ENCODE results near the gene ZNF45.

The ZNF45 gene

GRCh38 chr19:43905897-43906296 lies 29.2 kb downstream of the ZNF45 start:
- H3K4me3 ChIP-seq (replicated peaks; ENCODE audit: insufficient read depth, low read length), result no peak overlapping the region
- TF ChIP-seq CTCF (IDR thresholded peaks at IDR 0.05; ENCODE audit: insufficient read depth, low read length) (no peak), POLR2AphosphoS5 (IDR thresholded peaks at IDR 0.05; ENCODE audit: low read depth) (no peak), SPI1 (IDR thresholded peaks at IDR 0.05; ENCODE audit: borderline replicate concordance, low read depth) (no peak)
- DNase-seq (ENCODE audit: low read depth in 1 of 2, low spot score in 1 of 2), result no peak
- no peak overlapping the region for H3K27ac ChIP-seq (replicated peaks)
- no peaks in the 10 kb centered on the region for H3K27me3 ChIP-seq (ENCODE audit: insufficient read depth, poor library complexity, severe bottlenecking)

- no peak for DNase-seq (ENCODE audit: low read depth in 1 of 2, low spot score in 1 of 2)
- Histone ChIP-seq H3K4me3 (replicated peaks; ENCODE audit: insufficient read depth, low read length) (no peak overlapping the region), H3K27ac (replicated peaks) (no peak overlapping the region), H3K27me3 (ENCODE audit: insufficient read depth, poor library complexity, severe bottlenecking) (no peaks in the 10 kb centered on the region)
- TF ChIP-seq REST (IDR thresholded peaks at IDR 0.05; ENCODE audit: insufficient replicate concordance, low read depth) (no peak), CTCF (IDR thresholded peaks at IDR 0.05; ENCODE audit: insufficient read depth, low read length) (no peak), GABPA (IDR thresholded peaks at IDR 0.05; ENCODE audit: low read depth) (no peak), SPI1 (IDR thresholded peaks at IDR 0.05; ENCODE audit: borderline replicate concordance, low read depth) (no peak), POLR2AphosphoS5 (IDR thresholded peaks at IDR 0.05; ENCODE audit: low read depth) (no peak)
Measured at GRCh38 chr19:43902399-43902798, 32.7 kb downstream of the ZNF45 start.

GRCh38 chr19:43901395-43902390 lies 33.4 kb downstream of the ZNF45 start:
- H3K27ac ChIP-seq (replicated peaks), result peak overlapping the region; percentile 18
- no peaks in the 10 kb centered on the region for H3K27me3 ChIP-seq (ENCODE audit: insufficient read depth, poor library complexity, severe bottlenecking)
- peak overlapping the region; percentile 56 for H3K4me3 ChIP-seq (replicated peaks; ENCODE audit: insufficient read depth, low read length)
- peak; percentile 43 to 87 for DNase-seq (ENCODE audit: low read depth in 1 of 2, low spot score in 1 of 2)
- peak; percentile 57; the same call in 1 of the 2 replicates for TF ChIP-seq GABPA (IDR thresholded peaks at IDR 0.05; ENCODE audit: low read depth)
- TF ChIP-seq CTCF (IDR thresholded peaks at IDR 0.05; ENCODE audit: insufficient read depth, low read length), result no peak

GRCh38 chr19:43895727-43896308 lies 39.3 kb downstream of the ZNF45 start:
- no peaks in the 10 kb centered on the region for H3K27me3 ChIP-seq (ENCODE audit: insufficient read depth, poor library complexity, severe bottlenecking)
- H3K27ac ChIP-seq (replicated peaks), result no peak overlapping the region
- DNase-seq (ENCODE audit: low read depth in 1 of 2, low spot score in 1 of 2), result peak in 1 of 2 experiments; percentile 18
- no peak overlapping the region for H3K4me3 ChIP-seq (replicated peaks; ENCODE audit: insufficient read depth, low read length)
- TF ChIP-seq CTCF (IDR thresholded peaks at IDR 0.05; ENCODE audit: insufficient read depth, low read length) (no peak), POLR2AphosphoS5 (IDR thresholded peaks at IDR 0.05; ENCODE audit: low read depth) (no peak), GABPA (IDR thresholded peaks at IDR 0.05; ENCODE audit: low read depth) (no peak), REST (IDR thresholded peaks at IDR 0.05; ENCODE audit: insufficient replicate concordance, low read depth) (no peak), SPI1 (IDR thresholded peaks at IDR 0.05; ENCODE audit: borderline replicate concordance, low read depth) (no peak)

Measured in HL-60 (cell line).